AG09319 (cell line): ENCODE results near the gene HOXC5.

Experiments
- DNase-seq: peaks from one replicate; pipeline ENCODE4 v3.0.0-alpha.2; 2010; ENCODE audit warnings: low read depth; ENCODE audit errors: extremely low read depth
- CTCF ChIP-seq: IDR thresholded peaks from 2 replicates; pipeline ENCODE4 v1.5.1; 2011; ENCODE audit warnings: low read depth, mild to moderate bottlenecking, inconsistent platforms, low read length, moderate library complexity

HOXC5 gene

DNA sequence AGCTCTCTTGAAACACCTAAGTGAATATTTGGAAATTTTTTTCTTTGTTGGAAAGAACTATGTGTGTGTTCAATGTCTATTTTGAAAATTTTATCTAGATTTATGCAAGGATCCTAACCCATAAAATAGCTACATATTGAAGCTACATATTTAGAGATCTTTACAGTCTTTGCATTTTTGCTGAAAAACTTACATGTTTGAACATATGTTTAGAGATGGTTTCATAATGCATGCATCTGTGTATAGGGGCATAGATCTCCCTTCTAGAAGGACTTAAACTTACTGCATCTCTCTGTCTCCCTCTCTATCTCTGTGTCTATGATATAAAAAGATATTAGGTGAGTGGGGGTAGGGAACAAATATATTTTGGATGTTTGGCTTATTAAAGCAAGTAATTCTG is 12.6 kb downstream of the HOXC5 start:
- no peak for DNase-seq
- no peak for TF ChIP-seq CTCF

GRCh38 chr12:54045868-54046521 is 13.1 kb downstream of the HOXC5 start:
- DNase-seq, result no peak
- TF ChIP-seq CTCF, result no peak

- no peak for DNase-seq
- no peak for TF ChIP-seq CTCF
Observed at GRCh38 chr12:54046809-54047159, 13.9 kb downstream of the HOXC5 start.

DNA sequence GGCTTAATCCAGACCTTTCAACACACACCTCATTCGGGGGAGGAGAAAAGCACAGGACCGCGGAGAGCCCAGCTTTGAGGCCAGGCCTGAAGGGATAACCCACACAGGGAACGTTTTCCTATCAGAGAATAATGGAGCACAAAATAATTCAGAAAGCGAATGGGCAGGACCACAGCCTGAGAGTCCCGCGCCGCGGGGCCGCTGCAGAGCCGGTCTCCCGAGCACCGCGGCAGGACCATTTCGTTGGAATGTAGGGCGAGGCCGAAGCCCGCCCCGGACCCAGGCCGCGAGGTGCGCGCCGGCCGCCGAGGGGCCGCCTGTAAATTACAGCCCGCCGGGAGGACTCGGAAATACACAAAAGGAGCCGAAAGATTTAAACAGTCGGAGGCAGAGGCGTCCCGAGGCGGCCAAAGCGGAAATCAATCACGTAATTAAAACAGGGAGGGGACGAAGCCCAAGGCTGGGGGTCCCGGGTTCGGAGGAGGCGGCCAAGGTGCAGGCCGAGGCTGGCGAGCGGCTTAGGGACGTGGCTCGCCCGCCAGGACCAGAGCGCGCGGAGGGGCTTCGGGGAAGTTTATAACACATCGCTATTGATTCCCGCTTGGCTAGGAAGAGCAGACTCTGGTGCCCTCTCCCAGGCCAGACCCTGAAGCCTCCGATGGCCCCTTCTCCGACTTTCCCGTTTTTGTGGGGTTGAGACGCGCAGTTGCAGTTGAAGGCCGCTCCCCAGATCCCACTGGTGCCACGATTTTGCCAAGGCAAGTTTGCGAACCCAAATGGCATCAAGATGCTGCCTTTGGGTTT is 14.5 kb downstream of the HOXC5 start:
- no peak for TF ChIP-seq CTCF
- no peak for DNase-seq

GRCh38 chr12:54047964-54048303 is 15.1 kb downstream of the HOXC5 start:
- no peak for TF ChIP-seq CTCF
- DNase-seq, result no peak

DNA sequence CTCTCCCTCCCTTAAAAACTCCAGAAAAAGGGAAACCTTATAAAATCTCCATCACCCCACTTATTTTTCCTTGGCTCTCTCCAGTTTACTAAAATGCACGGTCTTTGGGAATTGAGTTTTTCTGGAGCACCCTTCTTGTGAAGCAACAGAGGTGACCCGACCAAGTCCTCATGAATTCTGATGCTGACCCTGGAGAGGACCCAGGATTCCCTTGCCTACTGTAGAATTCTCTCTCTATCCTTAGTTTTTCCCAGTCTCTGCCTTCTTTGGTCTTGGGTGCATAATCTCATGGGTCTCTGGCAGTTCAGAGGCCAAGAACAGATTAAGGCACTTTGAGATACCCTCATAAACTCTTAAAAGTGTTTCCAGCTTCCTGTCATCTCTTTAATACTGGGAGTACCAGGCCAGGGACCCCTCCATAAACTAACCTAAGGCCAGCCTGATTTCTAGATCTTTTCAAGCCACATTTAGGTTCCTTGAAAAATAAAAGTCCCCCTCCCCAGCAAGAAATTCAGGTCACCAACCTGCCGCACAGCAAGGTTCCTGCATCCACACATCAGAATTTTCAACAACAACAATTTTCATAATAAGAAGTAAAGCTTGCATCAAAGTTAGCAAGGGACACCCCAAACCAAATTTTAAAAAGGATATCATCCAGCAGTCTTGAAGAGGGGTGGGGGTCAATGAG is 15.7 kb downstream of the HOXC5 start:
- no peak for DNase-seq
- TF ChIP-seq CTCF, result no peak

GRCh38 chr12:54049108-54049507 is 16.3 kb downstream of the HOXC5 start:
- TF ChIP-seq CTCF, result no peak
- DNase-seq, result no peak
